ENCODE measurements around the gene MYO7B.
"Not testable (repeated sequence)": the region's sequence is repeated elsewhere in the genome, so short reads cannot be mapped to it uniquely, and the experiment has no call there.

The MYO7B gene

GRCh38 chr2:127514076-127514475, 21.4 kb upstream of the MYO7B start:
- no peak overlapping the region for H3K4me3 ChIP-seq (ENCODE audit: low read length)

GRCh38 chr2:127514485-127514884, 21.0 kb upstream of the MYO7B start:
- no peak for TF ChIP-seq ZNF274 (IDR thresholded peaks at IDR 0.05; ENCODE audit: low read depth, low read length)
- H3K4me3 ChIP-seq (ENCODE audit: low read length): no peak overlapping the region

More at GRCh38 chr2:127514076-127514475, 21.4 kb upstream of the MYO7B start:
- no peak for TF ChIP-seq ZNF274 (IDR thresholded peaks at IDR 0.05; ENCODE audit: low read depth, low read length)

- TF ChIP-seq ZNF274 (IDR thresholded peaks at IDR 0.05; ENCODE audit: low read depth, low read length): no peak
- no peak overlapping the region for H3K4me3 ChIP-seq (ENCODE audit: low read length)
Observed at GRCh38 chr2:127515383-127515915, 20.0 kb upstream of the MYO7B start.

- no peak for TF ChIP-seq ZNF274 (IDR thresholded peaks at IDR 0.05; ENCODE audit: low read depth, low read length)
- no peak overlapping the region for H3K4me3 ChIP-seq (ENCODE audit: low read length)
Observed at GRCh38 chr2:127516041-127516762, 19.3 kb upstream of the MYO7B start.

GRCh38 chr2:127517465-127517864, 18.0 kb upstream of the MYO7B start:
- TF ChIP-seq ZNF274 (IDR thresholded peaks at IDR 0.05; ENCODE audit: low read depth, low read length): no peak
- no peak overlapping the region for H3K4me3 ChIP-seq (ENCODE audit: low read length)

GRCh38 chr2:127520424-127520823, 15.1 kb upstream of the MYO7B start:
- TF ChIP-seq ZNF274 (IDR thresholded peaks at IDR 0.05; ENCODE audit: low read depth, low read length): no peak

GRCh38 chr2:127523269-127523939, 12.1 kb upstream of the MYO7B start:
- TF ChIP-seq ZNF274 (IDR thresholded peaks at IDR 0.05; ENCODE audit: low read depth, low read length): no peak

More at GRCh38 chr2:127520424-127520823, 15.1 kb upstream of the MYO7B start:
- no peak overlapping the region for H3K4me3 ChIP-seq (ENCODE audit: low read length)

GRCh38 chr2:127524198-127524834, 11.2 kb upstream of the MYO7B start:
- not testable (repeated sequence) for H3K4me3 ChIP-seq (ENCODE audit: low read length)

More at GRCh38 chr2:127523269-127523939, 12.1 kb upstream of the MYO7B start:
- no peak overlapping the region for H3K4me3 ChIP-seq (ENCODE audit: low read length)

- peak overlapping the region; percentile 96 for H3K4me3 ChIP-seq (ENCODE audit: low read length)
- no peak for TF ChIP-seq ZNF274 (IDR thresholded peaks at IDR 0.05; ENCODE audit: low read depth, low read length)
Observed at GRCh38 chr2:127525691-127526131, 9.8 kb upstream of the MYO7B start.

GRCh38 chr2:127526132-127527000, 9.1 kb upstream of the MYO7B start, which contains the start of gene IWS1:
Gene IWS1 (minus strand): TSS chr2:127526489. CDS start chr2:127526208, 281 bp downstream.
- peak within 1 kb of the TSS; percentile 96 for H3K4me3 ChIP-seq (ENCODE audit: low read length)

GRCh38 chr2:127527001-127527804, 8.3 kb upstream of the MYO7B start:
- H3K4me3 ChIP-seq (ENCODE audit: low read length): peak overlapping the region; percentile 96
- TF ChIP-seq ZNF274 (IDR thresholded peaks at IDR 0.05; ENCODE audit: low read depth, low read length): no peak

More at GRCh38 chr2:127526132-127527000, 9.1 kb upstream of the MYO7B start, which contains the start of gene IWS1:
- TF ChIP-seq ZNF274 (IDR thresholded peaks at IDR 0.05; ENCODE audit: low read depth, low read length): no peak

GRCh38 chr2:127528487-127528886, 7.0 kb upstream of the MYO7B start:
- no peak for TF ChIP-seq ZNF274 (IDR thresholded peaks at IDR 0.05; ENCODE audit: low read depth, low read length)

GRCh38 chr2:127529416-127529815, 6.1 kb upstream of the MYO7B start:
- not testable (repeated sequence) for H3K4me3 ChIP-seq (ENCODE audit: low read length)

More at GRCh38 chr2:127528487-127528886, 7.0 kb upstream of the MYO7B start:
- no peak overlapping the region for H3K4me3 ChIP-seq (ENCODE audit: low read length)
